HG02885 (cell line): ENCODE measurements around the gene MSGN1.
A peak's percentile ranks its signal among the peaks of the same experiment; 100 is the strongest.
"Not testable (repeated sequence)": the region's sequence is repeated elsewhere in the genome, so short reads cannot be mapped to it uniquely, and the experiment has no call there.

Experiments
- ATAC-seq: cut with Tn5 transposase; IDR thresholded peaks from one replicate; pipeline ENCODE4 v1.9.1; 2021; ENCODE audit warnings: mild to moderate bottlenecking; ENCODE audit not compliant: unreplicated experiment, poor library complexity

The MSGN1 gene

DNA sequence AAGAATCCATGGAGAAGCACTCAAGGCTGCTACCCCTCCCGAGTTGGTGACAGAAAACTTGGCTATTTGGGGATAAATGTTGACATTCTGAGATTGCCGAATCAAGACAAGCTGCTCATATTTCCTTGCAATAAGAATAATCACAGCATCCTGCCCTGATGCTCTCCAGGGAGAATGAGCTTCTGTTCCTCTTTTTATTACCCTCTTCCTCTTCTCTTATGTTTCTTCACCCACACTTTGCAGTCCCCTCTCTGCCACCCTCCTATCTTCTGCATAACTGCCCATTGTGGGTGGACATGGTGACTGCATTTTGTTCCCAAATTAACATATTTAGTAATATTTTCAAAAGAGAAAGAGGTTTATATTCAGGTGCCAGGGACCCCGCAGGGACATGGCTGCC lies 11.9 kb upstream of the MSGN1 start:
- peak; percentile 76 for ATAC-seq

GRCh38 chr2:17805166-17805565 lies 11.1 kb upstream of the MSGN1 start:
- peak; percentile 31 for ATAC-seq

- ATAC-seq, result no peak
These were observed 10.4 kb upstream of the MSGN1 start for GRCh38 chr2:17805717-17806363.

DNA sequence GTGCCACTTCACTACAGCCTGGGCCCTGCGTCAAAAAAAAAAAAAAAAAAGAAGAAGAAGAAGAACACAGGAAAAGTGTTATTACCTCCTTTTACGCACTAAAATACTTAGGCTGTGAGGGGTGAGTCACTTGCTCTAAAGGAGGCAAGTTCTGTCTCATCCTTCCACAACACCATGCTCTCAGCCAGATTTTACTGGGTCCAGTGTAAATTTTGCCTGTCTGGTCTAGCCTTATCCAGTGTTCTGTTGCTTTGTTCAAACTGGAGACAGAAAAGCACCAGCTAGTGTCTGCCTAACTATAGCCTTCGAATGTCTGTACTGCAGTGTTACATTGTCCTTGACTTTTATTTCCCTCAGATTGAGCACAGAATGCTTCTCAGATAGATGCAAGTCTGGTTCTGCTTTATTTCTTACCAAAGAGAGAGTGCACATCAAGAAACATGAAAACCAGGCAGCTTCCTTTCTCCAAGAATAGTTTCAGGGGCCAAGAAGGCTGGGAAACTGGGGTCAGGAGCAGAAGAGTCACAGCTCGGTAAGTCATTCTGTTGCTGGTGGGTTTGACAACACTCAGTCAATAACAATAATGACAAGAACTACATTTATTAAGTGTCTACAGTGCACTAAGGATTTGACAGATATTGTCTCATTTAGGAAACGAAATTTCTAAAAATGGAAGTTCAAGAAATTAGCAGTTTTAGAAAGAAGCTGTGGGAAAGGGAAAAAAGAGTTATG lies 3.1 kb upstream of the MSGN1 start:
- peak; percentile 41 for ATAC-seq

- peak; percentile 90 for ATAC-seq
These were observed 2.4 kb upstream of the MSGN1 start for GRCh38 chr2:17813742-17814473.

DNA sequence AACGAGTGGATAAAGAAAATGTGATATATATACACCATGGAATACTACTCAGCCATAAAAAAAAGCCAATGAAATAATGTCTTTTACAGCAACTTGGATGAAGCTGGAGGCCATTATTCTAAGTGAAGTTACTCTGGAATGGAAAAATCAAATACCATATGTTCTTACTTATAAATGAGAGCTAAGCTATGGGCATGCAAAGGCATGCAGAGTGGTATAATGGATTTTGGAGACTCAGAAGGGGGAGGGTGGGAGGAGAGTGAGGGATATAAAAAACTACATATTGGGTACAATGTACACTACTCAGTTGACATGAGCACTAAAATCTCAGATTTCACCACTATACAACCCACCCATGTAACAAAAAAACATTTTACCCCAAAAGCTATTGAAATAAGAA lies 1.7 kb upstream of the MSGN1 start:
- no peak for ATAC-seq

GRCh38 chr2:17815468-17816184 lies 634 bp upstream of the MSGN1 start:
- peak; percentile 36 for ATAC-seq

- ATAC-seq, result no peak
These were observed 2.1 kb downstream of the MSGN1 start for GRCh38 chr2:17818235-17818815.

DNA sequence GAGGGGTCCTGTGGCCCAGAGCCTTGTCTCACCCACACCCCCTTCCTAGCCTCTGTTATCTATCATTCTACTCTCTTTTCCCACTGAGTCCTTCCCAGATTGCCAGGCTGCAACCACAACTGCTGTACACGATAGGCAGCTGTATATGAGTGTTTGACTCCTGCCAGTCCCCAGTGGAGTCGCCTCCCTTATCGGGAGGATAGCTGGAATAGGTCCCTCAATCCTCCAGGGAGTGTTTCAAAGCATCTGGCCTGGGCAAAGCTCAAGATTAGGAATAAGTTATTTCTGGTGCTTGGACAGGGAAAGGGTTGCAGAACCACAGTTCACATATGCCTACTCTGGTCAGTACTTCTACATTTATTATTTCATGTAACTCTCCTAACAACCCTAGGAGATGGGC lies 4.8 kb downstream of the MSGN1 start:
- no peak for ATAC-seq

DNA sequence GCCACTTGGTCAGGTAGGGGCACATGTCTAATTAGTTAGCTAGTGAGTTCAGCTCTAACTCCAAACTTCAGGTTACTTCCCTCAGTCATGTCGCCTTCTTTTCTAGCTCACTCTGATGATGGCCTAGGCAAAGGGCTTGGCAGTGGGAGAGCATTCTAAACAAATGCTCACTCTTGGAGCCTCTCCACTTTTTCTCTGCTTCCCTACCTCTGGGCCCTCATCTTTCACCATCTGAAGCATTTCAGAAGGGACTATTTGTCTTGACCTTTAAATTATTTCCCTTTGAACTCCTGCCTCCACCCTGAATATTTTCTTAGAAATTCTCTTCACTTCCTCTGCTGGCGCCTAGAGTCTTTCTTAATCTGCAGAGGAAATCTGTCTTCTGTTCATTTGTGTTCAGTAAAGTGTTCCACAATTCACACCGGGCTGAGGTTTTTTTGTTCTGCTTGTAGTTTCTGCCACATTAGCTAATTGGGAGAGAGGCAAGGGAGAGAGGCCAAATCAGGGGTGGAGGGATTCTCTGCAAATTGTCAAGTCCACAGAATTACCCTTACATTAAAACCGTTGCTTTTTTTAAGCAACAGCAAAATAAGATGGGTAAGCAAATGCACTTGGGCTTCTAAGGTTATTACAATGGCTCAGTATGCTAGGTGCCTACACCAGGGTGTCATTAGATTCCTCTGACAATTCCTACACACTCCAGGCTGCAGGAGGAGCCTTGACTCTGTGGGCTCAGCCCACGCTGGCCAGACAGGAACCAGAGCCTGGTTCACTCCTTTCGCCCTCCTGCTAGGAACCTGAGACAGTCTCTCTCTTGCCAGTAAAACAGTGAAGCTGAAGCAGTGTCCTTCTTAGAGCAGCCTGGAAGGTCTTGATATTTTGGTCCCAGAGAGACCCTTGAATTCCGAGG lies 5.5 kb downstream of the MSGN1 start:
- ATAC-seq, result peak; percentile 56

- peak; percentile 60 for ATAC-seq
These were observed 6.3 kb downstream of the MSGN1 start for GRCh38 chr2:17822445-17823117.

GRCh38 chr2:17823646-17824045 lies 7.4 kb downstream of the MSGN1 start:
- not testable (repeated sequence) for ATAC-seq

- ATAC-seq, result no peak
These were observed 11.1 kb downstream of the MSGN1 start for GRCh38 chr2:17827316-17827715.

GRCh38 chr2:17827785-17828184 lies 11.5 kb downstream of the MSGN1 start:
- ATAC-seq, result no peak

DNA sequence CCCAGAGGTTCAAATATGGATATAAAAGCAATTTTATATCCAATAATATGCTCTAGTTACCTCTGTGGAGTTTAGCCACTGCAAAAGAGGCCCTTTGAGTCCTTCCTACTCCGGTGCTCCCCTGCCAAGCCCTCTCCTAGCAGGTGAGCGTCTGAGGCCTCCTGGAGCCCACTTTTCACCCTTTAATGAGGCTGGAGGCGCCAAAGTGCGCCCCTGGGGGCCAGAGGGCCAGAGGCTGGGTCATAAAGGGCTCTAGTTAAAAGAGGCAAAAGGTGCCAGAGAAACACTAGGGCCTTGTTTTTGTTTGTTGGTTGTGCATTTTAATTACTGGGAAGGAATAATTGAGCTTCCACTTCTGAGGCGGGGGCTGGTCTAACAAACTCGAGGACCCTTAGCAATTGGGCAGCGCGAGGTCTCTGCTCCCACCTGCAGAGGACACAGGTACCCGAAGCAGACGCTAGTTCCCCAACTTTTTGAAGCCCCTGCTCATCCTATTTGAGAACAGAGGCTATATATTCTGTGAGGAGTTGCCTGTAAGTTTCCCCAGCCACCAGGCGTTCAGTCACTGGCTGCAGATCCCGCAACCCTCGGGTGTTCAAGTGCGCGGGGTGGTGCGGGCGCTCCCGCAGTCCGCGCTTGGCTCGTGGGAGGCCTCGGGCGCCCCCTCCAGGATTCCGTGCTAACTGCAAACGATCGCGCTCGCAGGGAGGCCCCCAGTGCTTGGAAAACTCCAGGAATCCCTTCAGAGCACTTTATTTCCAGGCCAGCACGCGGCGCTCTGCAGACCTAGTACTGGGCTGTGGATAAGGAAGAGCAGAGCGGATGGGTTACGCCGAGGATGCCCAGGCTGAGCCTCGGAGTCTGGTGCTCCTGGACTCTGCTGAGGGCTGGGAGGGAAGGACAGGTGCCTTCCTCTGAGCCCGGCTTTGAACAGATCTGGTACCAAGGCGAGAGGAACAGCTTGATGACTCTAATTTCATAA lies 14.1 kb downstream of the MSGN1 start:
- ATAC-seq, result peak; percentile 94

- no peak for ATAC-seq
These were observed 19.3 kb downstream of the MSGN1 start for GRCh38 chr2:17835516-17835915.

DNA sequence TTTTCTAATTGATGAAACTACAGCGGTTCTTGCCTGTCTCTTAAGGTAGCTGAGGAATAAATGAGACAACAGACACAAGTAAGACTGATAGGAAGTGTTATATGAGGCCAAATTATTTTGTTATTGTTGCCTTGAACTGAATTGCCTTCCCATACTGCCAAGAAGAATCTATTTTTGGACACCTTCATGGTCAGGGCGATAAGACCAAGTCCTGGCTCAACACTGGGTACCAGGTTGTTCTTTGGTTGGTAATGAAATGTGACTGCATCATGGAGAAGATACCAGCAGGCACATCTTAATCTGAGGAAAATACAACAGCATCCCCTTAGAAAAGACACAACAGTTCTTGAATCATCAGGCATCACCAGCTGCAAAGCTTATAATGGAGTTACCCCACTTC lies 23.7 kb downstream of the MSGN1 start:
- ATAC-seq, result no peak

- ATAC-seq, result no peak
These were observed 27.2 kb downstream of the MSGN1 start for GRCh38 chr2:17843457-17843856.
